Ovary (tissue), 3 donors: ENCODE results near the gene CD38.

Experiments
- EP300 ChIP-seq: sonication (generic); formaldehyde crosslinking; IDR thresholded peaks from one replicate; pipeline ENCODE4 v1.6.1; 2017; ENCODE audit warnings: antibody characterized with exemption
- POLR2A ChIP-seq: fragments of 450-650 bp; IDR thresholded peaks from one replicate; pipeline ENCODE4 v1.6.1; 2017; ENCODE audit warnings: antibody characterized with exemption, mild to moderate bottlenecking, moderate library complexity
- TF ChIP-seq, protein P1 (sequence below), 3 donors: fragments of 450-650 bp in 2 of 3; fragments of 200-600 bp in 1 of 3; IDR thresholded peaks; one replicate each; pipeline versions ENCODE4 v1.5.1 to v1.8.0; 2016 to 2022; ENCODE audit warnings: antibody characterized with exemption in 3 of 3, mild to moderate bottlenecking in 1 of 3
- donor health status: DM: no; HTN: no; CAD: no.

GRCh38 chr4:15779809-15780208 is 1.7 kb downstream of the CD38 start:
- no peak for TF ChIP-seq EP300
- no peak for TF ChIP-seq POLR2A
- TF ChIP-seq, protein P1, sequence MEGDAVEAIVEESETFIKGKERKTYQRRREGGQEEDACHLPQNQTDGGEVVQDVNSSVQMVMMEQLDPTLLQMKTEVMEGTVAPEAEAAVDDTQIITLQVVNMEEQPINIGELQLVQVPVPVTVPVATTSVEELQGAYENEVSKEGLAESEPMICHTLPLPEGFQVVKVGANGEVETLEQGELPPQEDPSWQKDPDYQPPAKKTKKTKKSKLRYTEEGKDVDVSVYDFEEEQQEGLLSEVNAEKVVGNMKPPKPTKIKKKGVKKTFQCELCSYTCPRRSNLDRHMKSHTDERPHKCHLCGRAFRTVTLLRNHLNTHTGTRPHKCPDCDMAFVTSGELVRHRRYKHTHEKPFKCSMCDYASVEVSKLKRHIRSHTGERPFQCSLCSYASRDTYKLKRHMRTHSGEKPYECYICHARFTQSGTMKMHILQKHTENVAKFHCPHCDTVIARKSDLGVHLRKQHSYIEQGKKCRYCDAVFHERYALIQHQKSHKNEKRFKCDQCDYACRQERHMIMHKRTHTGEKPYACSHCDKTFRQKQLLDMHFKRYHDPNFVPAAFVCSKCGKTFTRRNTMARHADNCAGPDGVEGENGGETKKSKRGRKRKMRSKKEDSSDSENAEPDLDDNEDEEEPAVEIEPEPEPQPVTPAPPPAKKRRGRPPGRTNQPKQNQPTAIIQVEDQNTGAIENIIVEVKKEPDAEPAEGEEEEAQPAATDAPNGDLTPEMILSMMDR (IDR thresholded peaks at IDR 0.05) = no peak
